GM21576 (cell line): ENCODE measurements around the gene MEF2A.

Experiments used
- ATAC-seq: cut with Tn5 transposase; IDR thresholded peaks from one replicate; pipeline ENCODE4 v1.9.1; 2021; ENCODE audit warnings: mild to moderate bottlenecking, moderate library complexity; ENCODE audit not compliant: unreplicated experiment

Gene MEF2A

DNA sequence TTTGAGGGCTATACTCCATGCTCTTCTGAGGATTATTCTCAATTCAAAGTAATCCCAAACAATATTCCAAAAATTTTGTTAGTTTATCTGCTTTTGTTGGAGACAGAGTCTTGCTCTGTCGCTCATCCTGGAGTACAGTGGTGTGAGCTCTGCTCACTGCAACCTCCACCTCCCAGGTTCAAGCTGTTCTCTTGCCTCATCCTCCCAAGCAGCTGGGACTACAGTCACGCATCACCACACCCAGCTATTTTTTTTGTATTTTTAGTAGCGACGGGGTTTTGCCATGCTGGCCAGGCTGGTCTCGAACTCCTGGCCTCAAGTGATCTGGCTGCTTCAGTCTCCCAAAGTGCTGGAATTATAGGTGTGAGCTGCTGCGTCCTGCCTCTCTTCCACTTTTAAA lies 39.1 kb downstream of the MEF2A start:
- no peak for ATAC-seq

GRCh38 chr15:99605490-99605931 lies 39.7 kb downstream of the MEF2A start:
- ATAC-seq: no peak

GRCh38 chr15:99605990-99606389 lies 40.2 kb downstream of the MEF2A start:
- no peak for ATAC-seq

DNA sequence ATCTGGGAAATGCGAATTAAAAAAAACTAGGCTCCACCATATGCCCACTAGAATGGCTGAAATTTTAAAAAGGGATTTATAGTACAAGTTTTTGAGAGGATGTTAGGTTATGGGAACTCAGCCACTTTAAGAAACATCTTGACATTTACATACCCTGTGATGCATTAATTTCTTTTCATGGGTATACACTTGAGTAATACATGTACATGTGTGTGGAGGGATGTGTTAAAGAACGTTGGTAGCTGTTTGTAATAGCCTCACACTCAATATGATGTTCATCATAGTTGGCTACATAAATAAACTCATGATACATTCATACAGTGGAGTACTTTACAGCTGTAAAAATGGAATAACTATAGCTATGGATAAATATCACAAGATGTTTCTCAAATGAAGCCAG lies 40.9 kb downstream of the MEF2A start:
- no peak for ATAC-seq

GRCh38 chr15:99613481-99613880 lies 47.7 kb downstream of the MEF2A start:
- ATAC-seq: no peak

DNA sequence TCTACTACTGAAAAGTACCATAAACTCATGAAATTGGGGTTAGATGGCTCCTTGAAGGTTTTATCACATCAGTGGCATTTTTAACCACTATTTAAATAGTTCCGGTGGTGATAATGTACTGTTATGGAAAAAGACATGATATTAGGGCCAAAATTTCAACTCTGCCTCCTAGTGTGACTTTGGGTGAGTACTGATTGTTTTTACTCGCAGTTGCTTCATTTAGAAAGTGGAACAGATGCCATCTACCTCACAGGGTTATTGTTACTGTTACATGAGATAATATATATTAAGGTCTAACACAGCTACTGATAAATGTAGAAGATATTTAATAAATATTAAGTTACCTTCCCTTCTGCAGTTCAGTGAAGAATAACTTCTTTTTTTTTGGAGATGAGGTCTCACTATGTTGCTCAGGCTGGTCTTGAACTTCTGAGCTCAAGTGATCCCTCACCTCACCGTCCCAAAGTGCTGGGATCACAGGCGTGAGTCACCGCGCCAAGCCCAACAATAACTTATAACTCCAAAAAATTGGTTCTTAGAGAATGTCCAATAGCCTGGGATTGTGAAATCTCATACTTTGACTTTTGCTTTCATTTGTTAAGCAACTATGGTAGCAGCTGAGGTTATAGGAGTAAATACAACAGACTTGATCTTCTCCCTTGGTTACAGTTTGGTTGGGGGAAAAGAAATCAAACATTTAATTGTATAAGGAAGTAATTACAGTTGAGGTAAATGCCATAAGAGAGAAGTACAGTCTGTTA lies 48.3 kb downstream of the MEF2A start:
- no peak for ATAC-seq

DNA sequence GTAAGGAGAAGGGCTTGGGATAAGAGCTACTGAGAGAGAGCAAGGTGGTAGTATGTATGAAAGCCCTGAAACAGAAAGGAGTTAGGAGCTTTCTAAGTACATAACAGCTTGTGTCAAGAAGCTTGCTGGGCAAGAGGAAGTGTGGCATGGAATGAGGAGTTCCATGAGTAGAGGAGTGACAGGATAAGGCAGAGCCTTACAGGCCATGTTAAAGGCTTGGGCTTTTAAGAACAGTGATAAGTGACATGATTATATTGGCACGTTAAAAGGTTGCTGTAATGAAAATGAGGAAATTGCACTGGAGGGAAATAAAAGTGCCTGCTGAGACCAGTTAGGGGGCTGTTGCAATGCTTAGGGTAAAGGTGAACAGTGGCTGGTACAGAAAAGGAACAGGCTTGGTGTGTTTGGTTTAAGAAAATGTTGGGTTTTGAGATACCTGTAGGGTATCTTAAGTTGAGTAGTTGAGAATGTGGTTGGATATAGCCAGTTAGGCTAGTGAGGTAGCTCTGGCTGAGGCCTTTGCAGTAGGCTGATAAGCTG lies 49.0 kb downstream of the MEF2A start:
- no peak for ATAC-seq

DNA sequence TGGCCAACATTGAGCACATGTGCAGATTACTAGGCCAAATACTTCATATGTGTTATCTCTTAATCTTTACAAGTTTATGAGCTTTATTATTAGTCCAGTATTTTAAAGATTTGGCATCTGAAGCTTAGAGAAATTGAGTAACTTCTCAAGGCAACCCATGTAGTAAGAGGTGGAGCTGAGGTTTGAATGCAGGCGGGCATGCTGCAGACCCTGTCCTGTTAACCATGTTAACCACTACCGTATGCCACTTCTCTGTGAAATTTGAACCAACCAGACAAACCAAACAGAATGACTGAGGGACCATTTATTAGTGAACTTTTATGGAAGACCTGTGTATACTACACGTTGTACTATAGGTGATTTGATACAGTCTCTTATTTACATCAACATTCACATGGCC lies 49.7 kb downstream of the MEF2A start:
- no peak for ATAC-seq

DNA sequence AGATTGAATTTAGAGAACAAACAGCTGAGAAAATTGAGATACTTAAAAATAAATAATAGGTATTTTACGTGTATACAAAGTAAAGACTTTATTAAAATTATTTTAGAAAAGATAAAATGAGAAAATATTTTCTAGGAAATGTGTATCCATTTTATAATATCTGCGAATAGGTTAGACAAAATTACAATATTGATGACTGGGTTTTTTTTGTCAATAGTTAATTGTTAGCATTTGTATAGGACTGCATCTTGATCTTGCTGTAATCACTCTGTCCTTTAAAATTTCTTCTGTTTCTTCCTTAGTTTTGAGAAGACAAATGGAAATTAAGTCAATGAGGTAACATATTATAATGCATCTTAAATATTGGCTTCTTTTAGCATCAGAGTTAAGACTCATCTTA lies 50.3 kb downstream of the MEF2A start:
- ATAC-seq: no peak

DNA sequence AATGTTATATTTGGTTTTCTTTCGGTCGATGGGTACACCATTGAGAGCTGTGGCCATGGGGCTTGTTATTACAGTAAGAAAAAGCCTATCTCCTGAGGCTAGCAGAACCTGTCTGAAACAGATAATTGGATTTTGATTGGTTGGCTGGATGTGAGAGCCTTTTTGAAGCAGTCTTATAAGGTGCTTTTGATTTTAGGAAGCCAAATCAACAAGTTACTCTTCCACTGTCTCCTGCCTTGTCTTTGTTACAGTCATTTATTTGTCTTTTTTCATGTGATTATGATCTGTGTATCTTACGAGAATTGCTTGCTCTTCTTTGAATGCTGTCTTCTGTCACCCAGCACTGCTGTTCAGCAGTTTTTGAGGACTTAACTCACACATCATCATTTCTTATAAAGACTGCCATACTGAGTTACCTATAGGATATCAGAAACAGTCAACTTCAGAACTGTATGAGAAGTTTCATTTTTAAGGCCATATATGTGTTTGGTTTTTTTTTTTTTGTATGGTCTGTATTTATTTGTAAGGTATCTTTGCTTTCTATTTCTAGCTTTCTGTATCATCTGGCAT lies 51.1 kb downstream of the MEF2A start:
- ATAC-seq: no peak

DNA sequence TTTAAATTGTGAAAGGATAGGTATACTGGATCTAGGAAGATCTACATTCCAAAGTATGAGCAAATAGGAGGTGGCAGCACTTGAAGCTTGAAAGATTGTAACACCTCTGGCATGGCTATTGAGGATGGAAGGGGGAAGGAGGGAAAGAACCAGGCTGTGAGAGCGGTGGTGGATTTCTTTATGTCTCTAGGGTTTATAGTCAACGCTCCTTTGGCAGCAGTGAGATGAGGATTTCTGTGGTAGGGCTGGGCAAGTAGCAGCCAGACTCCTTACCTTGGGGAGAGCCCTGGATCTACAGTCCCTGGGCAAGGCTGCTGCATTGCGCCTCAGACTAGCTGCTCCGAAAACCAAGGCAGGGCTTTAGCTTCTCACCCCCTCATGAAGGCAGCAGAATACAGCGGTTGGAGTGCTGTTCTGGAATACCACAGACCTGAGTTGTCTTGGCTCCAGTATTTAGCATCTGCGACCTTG lies 53.2 kb downstream of the MEF2A start:
- ATAC-seq: no peak

DNA sequence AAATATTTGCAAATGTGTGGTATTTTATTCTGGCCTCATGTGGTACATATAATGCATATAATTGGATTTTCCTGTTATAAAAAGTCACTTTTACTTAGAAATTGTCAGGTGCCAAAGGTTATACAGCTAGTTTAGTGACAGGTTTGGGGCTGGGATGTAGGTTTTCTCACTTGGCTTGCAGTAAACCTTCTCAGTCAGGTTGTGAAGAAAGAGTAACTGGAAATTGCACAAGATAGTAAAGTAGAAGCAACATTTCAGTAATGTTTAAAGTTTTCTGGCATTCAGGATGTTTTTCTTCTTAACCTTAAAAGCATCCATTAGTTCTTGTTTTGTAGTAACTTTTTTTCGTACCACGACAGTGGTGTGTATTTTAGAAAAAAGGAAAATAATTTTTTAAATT lies 53.9 kb downstream of the MEF2A start:
- no peak for ATAC-seq

GRCh38 chr15:99620178-99620577 lies 54.4 kb downstream of the MEF2A start:
- ATAC-seq: no peak

DNA sequence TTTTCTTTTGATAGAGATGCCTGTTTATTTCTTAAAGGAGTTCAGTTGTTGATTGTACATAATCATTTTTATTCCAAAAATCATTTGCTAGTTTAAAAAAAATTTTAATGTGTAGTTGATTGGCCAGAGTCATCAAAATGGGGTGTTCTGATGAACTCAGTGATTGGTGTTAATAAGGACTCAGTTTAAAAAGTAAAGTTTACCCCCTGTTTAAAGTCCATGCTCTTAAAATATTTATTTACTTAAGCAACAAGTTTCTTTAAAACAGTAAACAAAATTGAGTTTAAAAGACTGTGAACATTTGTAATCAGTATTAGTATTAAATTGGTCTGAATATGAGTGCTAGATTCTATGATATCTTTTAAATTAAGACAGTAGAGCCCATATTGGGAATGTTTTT lies 56.0 kb downstream of the MEF2A start:
- ATAC-seq: no peak

DNA sequence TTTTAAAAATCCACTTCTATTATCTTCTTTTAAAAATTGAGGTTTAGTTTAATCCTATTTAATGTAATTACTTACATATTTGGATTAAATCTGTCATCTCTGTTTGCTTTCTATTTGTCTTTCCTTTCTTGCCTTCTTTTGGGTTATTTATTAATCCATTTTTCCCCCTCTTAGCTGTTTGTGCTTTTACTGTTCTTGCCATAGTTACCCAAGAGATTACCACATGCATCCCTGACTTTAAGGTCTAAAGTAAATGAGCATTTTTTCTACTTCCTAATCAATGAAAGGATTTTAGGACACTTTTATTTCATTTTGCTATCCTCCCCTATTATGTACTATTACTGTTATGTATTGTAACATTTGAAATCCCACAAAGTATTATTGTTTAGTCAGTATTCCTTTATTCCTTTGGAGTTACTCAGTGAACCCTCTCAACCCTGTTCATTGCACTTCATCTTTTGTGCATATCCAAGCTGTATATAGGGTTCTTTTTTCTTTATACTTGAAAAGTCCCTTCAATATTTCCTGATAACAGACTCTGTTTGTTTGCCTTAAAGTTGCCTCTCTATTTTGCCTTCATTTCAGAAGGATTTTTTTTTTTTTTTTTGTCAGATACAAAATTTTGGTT lies 62.7 kb downstream of the MEF2A start:
- no peak for ATAC-seq

DNA sequence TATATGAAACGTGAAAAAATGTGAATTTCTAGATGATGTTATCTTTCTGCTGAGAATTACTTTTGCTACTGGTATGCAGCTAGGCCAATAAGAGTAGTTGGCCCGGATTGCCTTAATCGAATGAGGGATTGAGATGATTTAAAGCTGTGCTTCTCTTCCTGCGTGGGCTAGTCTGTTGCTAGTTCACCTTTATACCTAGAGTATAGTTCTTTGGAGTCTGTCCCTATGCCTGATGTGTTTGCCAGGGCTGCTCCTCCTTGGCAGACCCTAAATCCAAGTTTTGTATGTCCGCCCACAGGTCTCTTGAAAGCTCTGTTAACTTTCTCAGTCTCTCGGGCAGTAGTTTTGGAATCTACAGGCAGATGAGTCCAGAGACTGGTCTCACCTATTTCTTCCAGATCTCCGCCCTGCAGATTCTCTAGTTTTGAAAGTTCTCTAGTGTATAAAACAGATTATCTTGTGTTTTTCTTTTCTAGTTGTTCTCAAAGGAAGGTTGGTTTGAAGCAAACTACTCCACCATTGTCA lies 64.9 kb downstream of the MEF2A start:
- ATAC-seq: peak; percentile 12

GRCh38 chr15:99631255-99631654 lies 65.5 kb downstream of the MEF2A start:
- peak; percentile 92 for ATAC-seq

GRCh38 chr15:99632521-99632920 lies 66.7 kb downstream of the MEF2A start:
- no peak for ATAC-seq

- ATAC-seq: no peak
Observed at GRCh38 chr15:99633655-99634054, 67.9 kb downstream of the MEF2A start.

GRCh38 chr15:99634576-99634975 lies 68.8 kb downstream of the MEF2A start:
- ATAC-seq: no peak

DNA sequence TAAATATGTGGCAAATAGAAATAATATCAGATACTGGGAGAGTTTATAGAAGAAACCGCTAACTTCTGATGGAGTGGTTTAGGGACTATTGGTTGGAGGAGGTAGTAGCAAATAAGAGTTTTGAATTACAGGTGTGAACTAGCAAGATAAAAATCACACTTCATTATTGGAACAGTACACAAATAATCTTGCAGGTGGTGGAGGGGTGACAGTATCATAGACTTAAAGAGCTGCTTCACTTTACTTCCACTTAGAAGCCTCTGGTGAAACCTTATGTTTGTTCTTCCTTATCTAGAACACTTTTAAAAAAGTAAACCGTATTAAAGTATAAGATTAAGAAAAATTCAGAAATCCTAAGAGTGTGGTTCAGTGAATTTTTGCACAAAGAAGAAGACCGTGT lies 69.4 kb downstream of the MEF2A start:
- ATAC-seq: no peak

- peak; percentile 63 for ATAC-seq
Observed at GRCh38 chr15:99635794-99636193, 70.0 kb downstream of the MEF2A start.
